Activated CD4-positive, alpha-beta T cell treated with anti-CD3 and anti-CD28 coated beads for 24 hours (primary cell): ENCODE measurements around the gene KRTAP20-2.

Experiments
- DNase-seq, 2 donors: peaks; one replicate each; pipeline ENCODE4 v3.0.0-alpha.2; 2020; ENCODE audit warnings: low read depth in 2 of 2

KRTAP20-2 gene

GRCh38 chr21:30634906-30635305 lies at the start of gene KRTAP20-2:
Gene KRTAP20-2 (plus strand): TSS chr21:30635206. CDS start chr21:30635264, 58 bp downstream.
- no peak for DNase-seq

- DNase-seq: no peak
Measured at GRCh38 chr21:30590297-30590696, 44.7 kb upstream of the KRTAP20-2 start, which contains the start of gene KRTAP22-2. Gene KRTAP22-2 (minus strand): TSS chr21:30590397.

GRCh38 chr21:30592140-30592539 lies 42.9 kb upstream of the KRTAP20-2 start, which contains the start of gene KRTAP6-3:
Gene KRTAP6-3 (plus strand): TSS chr21:30592440. CDS start chr21:30592446, 6 bp downstream.
- DNase-seq: no peak

- no peak for DNase-seq
Measured at GRCh38 chr21:30598802-30599201, 36.2 kb upstream of the KRTAP20-2 start, which contains the start of gene KRTAP6-2. Gene KRTAP6-2 (minus strand): TSS chr21:30598902. CDS start chr21:30598874, 28 bp downstream.

GRCh38 chr21:30600787-30601186 lies 34.2 kb upstream of the KRTAP20-2 start, which contains the start of gene KRTAP22-1:
Gene KRTAP22-1 (plus strand): TSS chr21:30601087.
- DNase-seq: no peak

GRCh38 chr21:30605968-30606367 lies 29.0 kb upstream of the KRTAP20-2 start:
- DNase-seq: no peak

GRCh38 chr21:30612132-30612531 lies 22.9 kb upstream of the KRTAP20-2 start:
- no peak for DNase-seq

- no peak for DNase-seq
Measured at GRCh38 chr21:30613836-30614235, 21.2 kb upstream of the KRTAP20-2 start, which contains the start of gene KRTAP6-1. Gene KRTAP6-1 (minus strand): TSS chr21:30613930. CDS start chr21:30613904, 26 bp downstream.

GRCh38 chr21:30615199-30615598 lies 19.8 kb upstream of the KRTAP20-2 start:
- DNase-seq: no peak

- no peak for DNase-seq
Measured at GRCh38 chr21:30616125-30616524, 18.9 kb upstream of the KRTAP20-2 start, which contains the start of gene KRTAP20-1. Gene KRTAP20-1 (plus strand): TSS chr21:30616425. CDS start chr21:30616455, 30 bp downstream.

- no peak for DNase-seq
Measured at GRCh38 chr21:30620080-30620479, 14.9 kb upstream of the KRTAP20-2 start.

GRCh38 chr21:30620522-30620921 lies 14.5 kb upstream of the KRTAP20-2 start, which contains the start of gene KRTAP20-4:
Gene KRTAP20-4 (plus strand): TSS chr21:30620627.
- DNase-seq: no peak

GRCh38 chr21:30623362-30623761 lies 11.6 kb upstream of the KRTAP20-2 start:
- no peak for DNase-seq

- no peak for DNase-seq
Measured at GRCh38 chr21:30625449-30626165, 9.4 kb upstream of the KRTAP20-2 start.

- no peak for DNase-seq
Measured at GRCh38 chr21:30628109-30628508, 6.9 kb upstream of the KRTAP20-2 start.

- DNase-seq: no peak
Measured at GRCh38 chr21:30629200-30629599, 5.8 kb upstream of the KRTAP20-2 start.

GRCh38 chr21:30638686-30639085 lies 3.7 kb downstream of the KRTAP20-2 start:
- no peak for DNase-seq

- no peak for DNase-seq
Measured at GRCh38 chr21:30642564-30642963, 7.6 kb downstream of the KRTAP20-2 start, which contains the start of gene KRTAP20-3. Gene KRTAP20-3 (plus strand): TSS chr21:30642864.

- DNase-seq: no peak
Measured at GRCh38 chr21:30646904-30647414, 12.0 kb downstream of the KRTAP20-2 start.

GRCh38 chr21:30652891-30653290 lies 17.9 kb downstream of the KRTAP20-2 start:
- no peak for DNase-seq

GRCh38 chr21:30668776-30669175 lies 33.8 kb downstream of the KRTAP20-2 start:
- DNase-seq: no peak

- no peak for DNase-seq
Measured at GRCh38 chr21:30672985-30673650, 38.1 kb downstream of the KRTAP20-2 start.
